Ovary (tissue), 3 donors: Measurements from ENCODE around the gene CCDC188.

Source experiments
- CTCF ChIP-seq, 3 donors: fragments of 450-650 bp in 2 of 3; fragments of 200-600 bp in 1 of 3; IDR thresholded peaks; one replicate each; pipeline versions ENCODE4 v1.5.1 to v1.8.0; 2016 to 2022; ENCODE audit warnings: antibody characterized with exemption in 3 of 3, mild to moderate bottlenecking in 1 of 3
- EP300 ChIP-seq: sonication (generic); formaldehyde crosslinking; IDR thresholded peaks from one replicate; pipeline ENCODE4 v1.6.1; 2017; ENCODE audit warnings: antibody characterized with exemption
- donor health status: DM: no; HTN: no; CAD: no.

GRCh38 chr22:20184501-20185165 is 33.8 kb upstream of the CCDC188 start:
- no peak for TF ChIP-seq CTCF (IDR thresholded peaks at IDR 0.05)
- no peak for TF ChIP-seq EP300
